Measurements from ENCODE around the gene NEU4. TPM values are rescaled to one million over a fixed set of nuclear protein-coding genes. Genes with fewer than 3 reads are reported as not detected.
"Not testable (repeated sequence)": the region's sequence is repeated elsewhere in the genome, so short reads cannot be mapped to it uniquely, and the experiment has no call there.

The NEU4 gene
- polyA plus RNA-seq, 2 donors = 0.04 TPM; not detected in 1

DNA sequence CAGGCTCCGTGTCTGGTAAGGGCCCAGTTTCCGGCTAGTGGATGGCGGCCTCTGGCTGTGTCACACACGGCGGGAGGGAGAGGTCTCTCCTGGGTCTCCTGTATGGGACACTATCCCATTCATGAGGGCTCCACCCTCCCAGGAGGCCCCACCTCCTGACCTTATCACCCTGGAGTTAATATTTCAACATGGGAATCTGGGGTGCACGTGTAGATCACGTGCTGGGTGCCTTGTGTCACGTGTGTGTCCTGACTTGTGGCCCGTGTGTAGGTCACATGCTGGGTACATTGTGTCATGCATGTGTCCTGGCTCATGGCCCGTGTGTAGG, 9.9 kb downstream of the NEU4 start:
- Histone ChIP-seq H3K27ac (ENCODE audit: low read depth in 2 of 2, low read length in 1 of 2) (no peak overlapping the region), H3K27me3 (ENCODE audit: control insufficient read depth in 1 of 2, insufficient read depth in 2 of 2, low read length in 2 of 2) (no peaks in the 10 kb centered on the region), H3K4me1 (ENCODE audit: control insufficient read depth in 2 of 2, insufficient read depth in 2 of 2, low read length in 1 of 2) (no peaks in the 10 kb centered on the region), H3K4me3 (ENCODE audit: low read depth in 1 of 2, low read length in 2 of 2) (no peak overlapping the region), H3K9me3 (ENCODE audit: control insufficient read depth in 2 of 2, insufficient read depth in 1 of 2, low read depth in 1 of 2, low read length in 1 of 2) (no peaks in the 10 kb centered on the region), H3K36me3 (ENCODE audit: control insufficient read depth in 2 of 2, insufficient read depth in 2 of 2, low read length in 1 of 2) (no peaks in the 10 kb centered on the region)
- WGBS, 2 donors = 52 to 69% methylated on average over 10 of the region's 10 CpGs

DNA sequence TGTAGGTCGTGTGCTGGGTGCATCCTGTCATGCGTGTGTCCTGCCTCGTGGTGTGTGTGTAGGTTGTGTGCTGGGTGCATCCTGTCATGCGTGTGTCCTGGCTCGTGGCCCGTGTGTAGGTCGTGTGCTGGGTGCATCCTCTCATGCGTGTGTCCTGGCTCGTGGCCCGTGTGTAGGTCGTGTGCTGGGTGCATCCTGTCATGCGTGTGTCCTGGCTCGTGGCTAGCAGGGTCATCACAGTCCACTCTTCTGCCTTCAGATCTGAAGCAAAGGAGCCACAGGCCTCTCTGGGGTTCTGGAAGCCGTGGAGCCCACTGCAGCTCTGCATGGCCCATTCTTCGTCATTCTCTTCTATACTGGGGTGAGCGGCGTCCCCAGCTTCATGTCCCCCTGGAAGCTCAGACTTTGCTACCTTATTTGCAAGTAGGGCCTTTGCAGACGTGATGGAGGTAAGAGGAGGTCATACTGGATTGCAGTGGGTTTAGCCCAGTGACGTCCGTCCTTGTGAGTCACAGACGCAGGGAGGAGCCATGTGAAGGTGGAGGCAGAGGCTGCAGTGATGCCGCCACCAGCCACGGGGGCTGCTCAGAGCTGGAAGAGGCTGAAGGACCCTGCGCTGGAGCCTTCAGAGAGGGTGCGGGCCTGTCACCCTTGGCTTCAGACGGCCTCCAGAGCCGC, 11.1 kb downstream of the NEU4 start:
- 80 to 84% methylated on average over 27 of the region's 27 CpGs for WGBS, 2 donors

DNA sequence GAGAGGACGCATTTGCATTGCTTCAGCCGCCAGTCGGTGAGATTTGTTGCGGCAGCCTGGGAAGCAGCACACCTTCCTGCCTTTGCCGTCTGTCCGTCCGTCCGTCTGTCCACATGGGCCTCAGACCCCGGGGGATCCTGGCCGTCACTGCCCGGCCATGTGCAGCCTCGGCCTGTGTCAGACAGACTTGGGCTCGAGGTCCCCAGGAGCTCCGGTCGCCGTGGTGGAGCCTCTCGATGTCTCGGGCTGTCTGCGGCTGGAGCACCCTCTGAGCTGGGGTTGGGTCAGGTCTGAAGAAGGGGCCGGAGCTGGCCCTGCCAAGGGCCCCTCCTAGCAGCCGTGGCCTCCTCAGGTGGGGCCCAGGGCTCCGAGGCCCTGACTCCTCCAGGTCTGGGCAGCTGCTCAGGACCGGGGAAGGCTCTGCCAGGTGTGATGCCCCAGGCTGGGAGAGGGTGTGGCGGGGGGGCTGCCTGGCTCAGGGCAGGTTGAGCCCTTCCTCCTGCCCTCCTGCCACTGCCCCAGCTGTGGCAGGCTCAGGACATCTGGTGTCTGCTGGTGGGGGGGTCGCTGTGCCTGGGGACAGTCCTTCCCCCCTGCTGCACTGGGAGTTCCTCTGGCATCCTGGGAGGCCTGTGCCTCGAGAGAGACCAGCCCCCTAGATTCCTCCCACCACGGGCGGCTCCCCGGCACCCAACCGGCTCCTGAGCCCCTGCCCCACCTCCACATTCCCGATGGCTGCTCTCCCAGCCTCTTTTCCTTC, 11.8 kb downstream of the NEU4 start:
- H3K9me3 ChIP-seq (ENCODE audit: control insufficient read depth in 2 of 2, insufficient read depth in 1 of 2, low read depth in 1 of 2, low read length in 1 of 2) = no peaks in the 10 kb centered on the region
- H3K36me3 ChIP-seq (ENCODE audit: control insufficient read depth in 2 of 2, insufficient read depth in 2 of 2, low read length in 1 of 2) = no peaks in the 10 kb centered on the region
- 80 to 85% methylated on average over 28 to 31 of the region's 31 CpGs for WGBS, 2 donors
- no peak overlapping the region for H3K4me3 ChIP-seq (ENCODE audit: low read depth in 1 of 2, low read length in 2 of 2)
- H3K27ac ChIP-seq (ENCODE audit: low read depth in 2 of 2, low read length in 1 of 2) = no peak overlapping the region
- no peaks in the 10 kb centered on the region for H3K4me1 ChIP-seq (ENCODE audit: control insufficient read depth in 2 of 2, insufficient read depth in 2 of 2, low read length in 1 of 2)
- H3K27me3 ChIP-seq (ENCODE audit: control insufficient read depth in 1 of 2, insufficient read depth in 2 of 2, low read length in 2 of 2) = no peaks in the 10 kb centered on the region

More for the DNA sequence above, 11.1 kb downstream of the NEU4 start:
- not testable (repeated sequence) for H3K9me3 ChIP-seq (ENCODE audit: control insufficient read depth in 2 of 2, insufficient read depth in 1 of 2, low read depth in 1 of 2, low read length in 1 of 2); H3K36me3 ChIP-seq (ENCODE audit: control insufficient read depth in 2 of 2, insufficient read depth in 2 of 2, low read length in 1 of 2); H3K27ac ChIP-seq (ENCODE audit: low read depth in 2 of 2, low read length in 1 of 2); H3K4me1 ChIP-seq (ENCODE audit: control insufficient read depth in 2 of 2, insufficient read depth in 2 of 2, low read length in 1 of 2); H3K4me3 ChIP-seq (ENCODE audit: low read depth in 1 of 2, low read length in 2 of 2); H3K27me3 ChIP-seq (ENCODE audit: control insufficient read depth in 1 of 2, insufficient read depth in 2 of 2, low read length in 2 of 2)

DNA sequence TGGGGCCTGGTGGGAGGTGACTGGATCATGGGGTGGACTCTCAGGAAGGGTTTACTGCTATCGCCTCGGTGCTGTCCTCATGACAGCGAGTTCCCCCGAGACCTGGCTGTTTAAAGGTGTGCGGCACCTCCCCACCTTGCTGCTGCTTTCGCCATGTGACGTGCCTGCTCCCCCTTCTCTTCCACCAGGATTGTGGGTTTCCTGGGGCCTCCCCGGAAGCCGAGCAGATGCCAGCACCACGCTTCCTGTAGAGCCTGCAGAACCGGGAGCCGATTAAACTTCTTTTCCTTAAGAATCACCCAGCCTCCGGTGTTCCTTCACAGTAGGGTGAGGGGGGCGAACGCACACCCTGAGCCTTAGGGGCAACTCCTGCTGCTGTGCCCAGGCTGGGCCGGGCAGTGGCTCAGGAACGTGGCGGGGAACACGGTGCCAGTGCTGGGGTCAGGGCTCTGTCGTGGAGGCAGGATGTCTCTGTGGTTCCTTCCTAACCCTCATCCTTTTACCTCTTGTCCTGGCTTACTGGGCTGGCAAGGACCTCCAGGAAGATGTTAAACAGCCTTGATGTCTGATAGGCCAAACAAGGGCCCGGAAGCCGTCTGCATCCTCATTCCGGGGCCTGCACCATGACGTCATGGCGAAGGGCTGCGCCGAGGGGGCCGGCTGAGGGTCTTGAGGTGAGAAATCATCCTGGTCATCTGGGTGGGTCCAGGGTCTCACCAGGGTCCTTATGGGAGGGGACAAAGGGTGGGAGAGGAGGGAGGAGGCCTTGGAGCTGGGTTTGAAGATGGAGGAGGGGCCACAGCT, 12.7 kb downstream of the NEU4 start:
- H3K27ac ChIP-seq (ENCODE audit: low read depth in 2 of 2, low read length in 1 of 2) = no peak overlapping the region
- H3K36me3 ChIP-seq (ENCODE audit: control insufficient read depth in 2 of 2, insufficient read depth in 2 of 2, low read length in 1 of 2) = no peaks in the 10 kb centered on the region
- no peak overlapping the region for H3K4me3 ChIP-seq (ENCODE audit: low read depth in 1 of 2, low read length in 2 of 2)
- WGBS, 2 donors = 74% methylated on average over 28 of the region's 28 CpGs
- no peaks in the 10 kb centered on the region for H3K27me3 ChIP-seq (ENCODE audit: control insufficient read depth in 1 of 2, insufficient read depth in 2 of 2, low read length in 2 of 2)
- H3K9me3 ChIP-seq (ENCODE audit: control insufficient read depth in 2 of 2, insufficient read depth in 1 of 2, low read depth in 1 of 2, low read length in 1 of 2) = no peaks in the 10 kb centered on the region
- H3K4me1 ChIP-seq (ENCODE audit: control insufficient read depth in 2 of 2, insufficient read depth in 2 of 2, low read length in 1 of 2) = no peaks in the 10 kb centered on the region

DNA sequence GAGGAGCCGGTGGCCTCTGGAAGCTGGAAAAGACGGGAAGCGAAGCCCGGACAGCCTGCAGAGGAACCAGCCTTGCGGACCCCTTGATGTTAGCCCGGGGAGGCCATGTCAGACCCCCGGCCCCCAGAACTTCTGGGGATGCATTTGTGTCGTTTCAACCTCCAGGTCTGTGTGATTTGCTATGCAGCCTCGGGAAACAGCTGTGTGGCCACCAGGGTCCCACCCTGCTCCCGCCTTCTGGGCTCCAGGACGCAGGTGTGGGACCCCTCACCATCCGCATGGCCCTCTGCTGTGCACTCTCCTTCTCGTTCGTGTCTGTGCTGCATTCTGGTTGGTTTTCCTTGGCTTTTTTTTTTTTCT, 13.3 kb downstream of the NEU4 start:
- Histone ChIP-seq H3K4me3 (ENCODE audit: low read depth in 1 of 2, low read length in 2 of 2) (no peak overlapping the region), H3K4me1 (ENCODE audit: control insufficient read depth in 2 of 2, insufficient read depth in 2 of 2, low read length in 1 of 2) (no peaks in the 10 kb centered on the region), H3K27ac (ENCODE audit: low read depth in 2 of 2, low read length in 1 of 2) (no peak overlapping the region), H3K36me3 (ENCODE audit: control insufficient read depth in 2 of 2, insufficient read depth in 2 of 2, low read length in 1 of 2) (no peaks in the 10 kb centered on the region), H3K27me3 (ENCODE audit: control insufficient read depth in 1 of 2, insufficient read depth in 2 of 2, low read length in 2 of 2) (no peaks in the 10 kb centered on the region), H3K9me3 (ENCODE audit: control insufficient read depth in 2 of 2, insufficient read depth in 1 of 2, low read depth in 1 of 2, low read length in 1 of 2) (peaks cover 0 to 5% of the 10 kb centered on the region in 2 donors)
- WGBS, 2 donors = 75 to 79% methylated on average over 14 of the region's 14 CpGs

DNA sequence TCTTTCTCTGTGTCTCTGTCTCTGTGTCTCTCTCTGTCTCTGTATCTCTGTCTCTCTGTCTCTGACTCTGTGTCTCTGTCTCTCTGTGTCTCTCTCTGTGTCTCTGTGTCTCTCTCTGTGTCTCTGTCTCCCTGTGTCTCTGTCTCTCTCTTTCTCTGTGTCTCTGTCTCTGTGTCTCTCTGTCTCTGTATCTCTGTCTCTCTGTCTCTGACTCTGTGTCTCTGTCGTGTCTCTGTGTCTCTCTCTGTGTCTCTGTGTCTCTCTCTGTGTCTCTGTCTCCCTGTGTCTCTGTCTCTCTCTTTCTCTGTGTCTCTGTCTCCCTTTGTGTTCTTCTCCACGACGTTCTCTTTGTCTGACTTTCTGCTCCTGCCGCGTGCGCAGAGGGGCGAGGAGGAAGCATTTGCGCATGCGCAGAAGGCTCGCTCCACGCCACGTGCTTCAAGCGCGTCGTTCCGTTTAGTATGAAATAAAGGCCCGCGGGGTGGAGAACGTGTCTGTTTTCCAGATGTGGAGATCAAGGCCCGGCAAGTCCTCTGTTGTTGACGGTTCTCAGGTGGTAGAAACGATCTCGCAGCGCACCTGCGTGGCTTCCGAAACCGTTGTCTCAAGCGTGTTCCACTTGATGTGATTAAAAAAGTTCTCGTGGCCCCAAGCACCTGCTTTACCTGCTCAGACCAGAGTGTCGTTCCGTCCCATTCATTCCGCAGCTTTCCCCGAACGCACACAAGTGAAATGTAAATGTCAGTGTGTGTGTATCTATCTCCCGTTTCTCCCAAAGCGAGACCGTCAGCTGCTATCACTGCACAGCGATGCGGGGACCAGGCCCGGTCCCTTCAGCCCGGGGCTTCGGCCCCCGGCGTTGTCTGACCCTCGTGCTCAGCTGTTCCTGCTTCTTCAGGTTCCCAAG, 14.8 kb downstream of the NEU4 start:
- not testable (repeated sequence) for H3K9me3 ChIP-seq (ENCODE audit: control insufficient read depth in 2 of 2, insufficient read depth in 1 of 2, low read depth in 1 of 2, low read length in 1 of 2); H3K4me3 ChIP-seq (ENCODE audit: low read depth in 1 of 2, low read length in 2 of 2); H3K36me3 ChIP-seq (ENCODE audit: control insufficient read depth in 2 of 2, insufficient read depth in 2 of 2, low read length in 1 of 2); H3K4me1 ChIP-seq (ENCODE audit: control insufficient read depth in 2 of 2, insufficient read depth in 2 of 2, low read length in 1 of 2); H3K27ac ChIP-seq (ENCODE audit: low read depth in 2 of 2, low read length in 1 of 2); H3K27me3 ChIP-seq (ENCODE audit: control insufficient read depth in 1 of 2, insufficient read depth in 2 of 2, low read length in 2 of 2)
- WGBS, 2 donors = 86 to 90% methylated on average over 45 of the region's 45 CpGs

DNA sequence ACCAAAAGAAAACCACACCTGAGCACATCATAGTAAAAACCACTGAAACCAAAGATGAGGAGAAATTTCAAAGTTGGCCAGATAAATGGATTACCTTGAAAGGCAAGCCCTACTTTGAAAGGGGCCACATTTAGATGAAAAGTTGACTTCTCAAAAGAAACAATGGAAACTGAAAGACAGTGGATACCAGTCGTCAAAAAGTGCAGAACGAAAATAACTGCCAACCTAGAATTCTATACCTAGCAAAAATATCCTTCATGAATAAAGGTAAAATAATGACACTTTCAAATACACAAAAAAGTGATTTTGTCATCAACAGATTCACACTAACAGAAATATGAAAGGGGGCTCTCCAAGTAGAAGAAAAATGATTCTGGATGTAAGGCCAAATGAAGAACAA, 18.4 kb downstream of the NEU4 start:
- no peak overlapping the region for H3K27ac ChIP-seq (ENCODE audit: low read depth in 2 of 2, low read length in 1 of 2)
- H3K4me3 ChIP-seq (ENCODE audit: low read depth in 1 of 2, low read length in 2 of 2) = no peak overlapping the region
- 76 to 83% methylated on average over 2 of the region's 2 CpGs for WGBS, 2 donors
- no peaks in the 10 kb centered on the region for H3K4me1 ChIP-seq (ENCODE audit: control insufficient read depth in 2 of 2, insufficient read depth in 2 of 2, low read length in 1 of 2)
- H3K36me3 ChIP-seq (ENCODE audit: control insufficient read depth in 2 of 2, insufficient read depth in 2 of 2, low read length in 1 of 2) = no peaks in the 10 kb centered on the region
- H3K9me3 ChIP-seq (ENCODE audit: control insufficient read depth in 2 of 2, insufficient read depth in 1 of 2, low read depth in 1 of 2, low read length in 1 of 2) = peaks cover 0 to 5% of the 10 kb centered on the region in 2 donors
- no peaks in the 10 kb centered on the region for H3K27me3 ChIP-seq (ENCODE audit: control insufficient read depth in 1 of 2, insufficient read depth in 2 of 2, low read length in 2 of 2)

DNA sequence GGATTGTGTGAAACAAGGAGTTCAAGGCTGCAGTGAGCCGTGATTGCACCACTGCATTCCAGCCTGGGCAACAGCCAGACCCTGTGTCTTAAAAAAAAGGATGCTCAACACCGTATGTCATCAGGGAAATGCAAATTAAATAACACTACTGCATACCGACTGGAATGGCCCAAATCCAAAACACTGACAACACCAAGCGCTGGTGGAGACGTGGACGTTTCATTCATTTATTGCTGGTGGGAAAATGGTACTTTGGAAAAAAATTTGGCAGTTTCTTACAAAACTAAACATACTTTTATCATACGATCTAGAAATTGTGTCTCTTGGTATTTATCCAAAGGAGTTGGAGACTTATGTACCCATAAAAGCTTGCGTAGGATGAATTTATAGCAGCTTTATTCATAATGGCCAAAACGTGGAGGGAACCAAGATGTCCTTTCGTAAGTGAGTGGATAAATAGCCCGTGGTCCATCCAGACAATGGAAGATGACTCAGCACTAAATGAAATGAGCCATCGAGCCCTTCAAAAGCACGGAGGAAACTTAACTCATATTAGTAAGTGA, 24.2 kb downstream of the NEU4 start:
- no peak overlapping the region for H3K27ac ChIP-seq (ENCODE audit: low read depth in 2 of 2, low read length in 1 of 2)
- no peaks in the 10 kb centered on the region for H3K9me3 ChIP-seq (ENCODE audit: control insufficient read depth in 2 of 2, insufficient read depth in 1 of 2, low read depth in 1 of 2, low read length in 1 of 2)
- 40 to 55% methylated on average over 13 of the region's 13 CpGs for WGBS, 2 donors
- H3K4me1 ChIP-seq (ENCODE audit: control insufficient read depth in 2 of 2, insufficient read depth in 2 of 2, low read length in 1 of 2) = no peaks in the 10 kb centered on the region
- H3K36me3 ChIP-seq (ENCODE audit: control insufficient read depth in 2 of 2, insufficient read depth in 2 of 2, low read length in 1 of 2) = no peaks in the 10 kb centered on the region
- H3K27me3 ChIP-seq (ENCODE audit: control insufficient read depth in 1 of 2, insufficient read depth in 2 of 2, low read length in 2 of 2) = no peaks in the 10 kb centered on the region
- H3K4me3 ChIP-seq (ENCODE audit: low read depth in 1 of 2, low read length in 2 of 2) = no peak overlapping the region

Measured in esophagus (tissue), 2 donors.